Islet of Langerhans (tissue), 1 donor: ENCODE data around the gene IRF7.
A peak's percentile ranks its signal among the peaks of the same experiment; 100 is the strongest.
"Not testable (repeated sequence)": the region's sequence is repeated elsewhere in the genome, so short reads cannot be mapped to it uniquely, and the experiment has no call there.

Source experiments
- FAIRE-seq: peaks from one replicate; lab custom pipeline; 2011; peaks lifted over from hg19 to GRCh38; lab: Jason Lieb, UNC

IRF7 gene

DNA sequence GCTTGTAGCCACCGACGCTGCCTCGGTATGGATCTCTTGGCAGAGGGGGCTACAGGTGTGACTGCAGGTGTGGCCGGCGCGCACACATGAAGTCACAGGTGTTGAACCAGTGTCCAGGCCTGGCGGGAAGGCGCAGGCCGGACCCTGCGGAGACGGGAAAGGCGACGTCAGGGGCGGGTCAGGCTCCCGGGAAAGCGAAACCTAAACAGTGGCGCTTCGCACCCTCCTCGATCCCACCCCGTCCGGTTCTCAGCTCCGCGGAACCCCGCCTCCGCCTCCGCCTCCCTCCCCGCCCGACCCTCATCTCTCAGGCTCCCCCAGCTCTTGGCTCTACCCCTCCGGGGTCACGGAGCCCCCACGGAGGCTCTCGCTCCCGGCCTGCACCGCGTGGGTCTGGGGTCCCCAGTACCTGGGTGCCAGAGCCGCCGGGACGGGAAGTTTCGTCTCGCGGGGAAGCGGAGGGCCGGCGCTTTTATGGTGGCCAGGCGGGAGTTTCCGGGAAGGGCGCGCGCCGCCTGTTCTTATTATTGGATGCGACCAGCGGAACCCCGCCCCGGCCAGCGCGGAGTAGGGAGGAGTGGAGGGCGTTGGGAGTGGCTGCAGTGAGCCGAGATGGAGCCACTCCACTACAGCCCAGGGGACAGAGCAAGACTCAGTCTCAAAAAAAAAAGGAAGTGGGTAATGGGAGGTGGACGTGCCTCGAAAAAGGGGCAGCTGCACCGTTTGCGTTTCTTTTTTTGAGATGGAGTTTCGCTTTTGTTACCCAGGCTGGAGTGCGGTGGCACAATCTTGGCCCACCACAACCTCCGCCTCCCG, at the start of gene IRF7:
IRF7 (minus strand) TSS at position 447 of the 816 bp plus-strand sequence. CDS start 586 bp downstream, outside the sequence.
- no peak for FAIRE-seq

DNA sequence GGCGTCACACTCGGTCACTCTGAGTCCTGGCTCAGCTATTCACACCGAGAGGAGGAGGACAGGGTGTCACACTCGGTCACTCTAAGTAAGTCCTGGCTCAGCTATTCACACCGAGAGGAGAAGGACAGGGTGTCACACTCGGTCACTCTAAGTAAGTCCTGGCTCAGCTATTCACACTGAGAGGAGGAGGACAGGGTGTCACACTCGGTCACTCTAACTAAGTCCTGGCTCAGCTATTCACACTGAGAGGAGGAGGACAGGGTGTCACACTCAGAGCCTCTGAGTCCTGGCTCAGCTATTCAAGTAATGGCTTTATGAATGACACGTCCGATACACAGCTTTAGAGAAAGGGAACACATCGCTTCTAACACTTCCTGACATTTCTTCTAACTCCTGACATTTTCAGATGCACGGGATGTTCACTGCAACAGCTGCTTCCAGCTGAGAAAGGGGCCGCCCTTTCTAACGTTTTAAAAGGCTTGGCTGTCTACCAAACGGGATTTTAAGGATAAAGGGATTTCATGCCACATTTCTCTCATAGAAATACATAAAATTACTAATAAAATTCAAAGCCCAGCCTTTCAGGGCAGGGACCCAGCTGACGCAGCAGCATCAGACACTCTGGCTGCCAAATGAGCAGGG, 49.4 kb upstream of the IRF7 start:
- FAIRE-seq = peak; percentile 55

DNA sequence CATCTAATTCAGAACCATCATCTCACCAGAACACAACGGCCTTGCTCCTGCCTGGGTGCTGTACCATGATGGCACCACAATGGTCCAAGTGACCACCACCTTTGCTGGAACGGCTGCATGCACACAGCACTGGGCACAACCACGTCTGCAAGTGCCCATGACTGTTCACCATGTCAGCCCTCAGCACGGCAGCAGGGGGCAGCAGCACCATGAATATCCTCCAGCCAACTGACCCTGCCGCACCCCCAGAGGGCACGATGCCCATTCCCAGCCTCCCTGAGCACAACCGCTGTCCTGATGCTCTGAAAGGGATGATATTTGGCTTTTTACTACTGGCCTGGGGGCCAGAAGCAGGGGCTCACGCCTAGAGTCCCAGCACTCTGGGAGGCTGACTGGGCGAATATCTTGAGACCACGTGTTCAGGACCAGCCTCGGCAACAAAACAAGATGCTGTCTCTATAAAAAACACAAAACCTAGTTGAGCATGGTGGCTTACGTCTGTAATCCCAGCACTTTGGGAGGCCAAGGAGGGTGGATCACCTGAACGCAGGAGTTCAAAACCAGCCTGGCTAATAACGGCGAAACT, 47.0 kb upstream of the IRF7 start:
- FAIRE-seq = no peak

DNA sequence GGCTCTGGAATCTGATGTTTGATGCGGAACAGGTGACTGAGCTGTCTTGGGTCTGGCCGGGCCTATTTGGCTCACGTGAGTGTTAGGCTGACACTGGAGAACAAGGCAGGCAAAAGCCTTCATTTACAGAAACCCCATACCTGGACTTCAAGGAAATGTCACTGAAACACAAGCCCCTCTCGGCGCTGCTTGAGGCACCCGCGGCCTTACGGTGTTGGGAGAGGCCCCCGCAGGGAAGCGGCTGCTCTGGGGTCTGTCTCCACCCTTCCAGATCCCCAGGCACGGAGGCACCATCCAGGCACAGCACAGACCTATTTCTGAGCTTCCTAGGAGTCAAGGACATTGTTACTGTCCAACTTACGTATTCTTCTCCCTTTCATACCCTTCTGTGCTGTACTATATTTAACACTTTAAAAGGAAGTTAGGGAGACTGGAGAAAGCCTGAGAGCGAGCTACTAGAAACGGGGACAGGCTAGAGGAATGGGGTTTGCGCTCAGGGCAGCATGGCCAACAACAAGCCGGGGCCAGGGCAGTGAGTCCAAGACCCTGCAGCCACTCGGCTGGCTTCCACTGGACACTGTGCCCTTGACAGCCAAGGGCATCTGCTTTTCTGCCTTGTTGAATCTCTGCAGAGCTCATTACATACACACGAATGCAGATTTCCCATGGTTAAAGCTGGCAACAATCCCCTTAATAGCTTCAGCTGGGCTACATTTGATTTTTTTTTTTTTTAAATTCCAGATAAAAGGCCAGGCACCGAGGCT, 45.1 kb upstream of the IRF7 start:
- FAIRE-seq = no peak

DNA sequence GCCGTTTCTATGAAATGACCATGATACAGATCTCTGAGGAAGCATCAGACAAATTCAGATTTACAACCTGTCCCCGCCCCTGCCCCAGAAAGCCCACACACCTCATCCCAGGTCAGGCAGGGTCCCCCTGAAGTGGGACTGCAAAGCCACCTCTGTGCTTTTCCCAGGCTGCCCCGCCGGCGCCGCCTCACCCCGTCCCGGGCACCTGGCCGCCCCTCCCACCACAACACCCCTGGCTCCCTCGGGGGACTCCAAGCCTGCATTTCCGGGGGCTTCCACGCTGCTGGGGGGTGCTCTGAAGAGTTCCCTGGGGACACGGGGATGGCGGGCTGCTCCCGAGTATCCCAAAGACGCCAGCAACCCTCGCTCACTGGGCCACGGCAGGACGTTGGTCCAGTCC, 44.5 kb upstream of the IRF7 start:
- no peak for FAIRE-seq

DNA sequence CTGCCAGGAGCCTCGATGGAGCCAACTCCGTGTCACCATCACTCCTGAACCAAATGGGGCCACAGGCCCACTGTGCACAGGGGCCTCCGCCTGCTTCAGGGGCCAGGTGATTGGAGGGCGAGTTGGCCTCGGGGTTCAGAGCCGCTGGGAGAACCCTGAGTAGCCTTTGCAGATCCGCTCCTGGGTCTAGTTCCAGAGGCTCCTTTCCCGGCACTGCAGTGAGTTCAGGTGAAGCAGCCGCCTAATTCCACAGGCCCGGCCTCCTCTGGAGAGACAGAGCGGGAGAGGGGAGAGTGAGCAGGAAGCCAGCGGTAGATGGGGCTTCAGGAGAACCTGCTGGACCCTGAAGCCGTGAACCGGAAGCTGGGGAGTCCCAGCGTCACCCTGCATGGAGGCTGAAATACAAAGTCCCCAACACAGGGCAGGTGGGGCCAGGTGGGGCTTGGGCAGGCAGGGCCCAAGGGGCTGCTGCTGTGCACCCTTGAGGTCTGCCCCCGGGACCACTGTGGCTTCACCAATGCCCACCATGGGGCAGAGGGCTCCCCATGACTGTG, 43.9 kb upstream of the IRF7 start:
- no peak for FAIRE-seq

DNA sequence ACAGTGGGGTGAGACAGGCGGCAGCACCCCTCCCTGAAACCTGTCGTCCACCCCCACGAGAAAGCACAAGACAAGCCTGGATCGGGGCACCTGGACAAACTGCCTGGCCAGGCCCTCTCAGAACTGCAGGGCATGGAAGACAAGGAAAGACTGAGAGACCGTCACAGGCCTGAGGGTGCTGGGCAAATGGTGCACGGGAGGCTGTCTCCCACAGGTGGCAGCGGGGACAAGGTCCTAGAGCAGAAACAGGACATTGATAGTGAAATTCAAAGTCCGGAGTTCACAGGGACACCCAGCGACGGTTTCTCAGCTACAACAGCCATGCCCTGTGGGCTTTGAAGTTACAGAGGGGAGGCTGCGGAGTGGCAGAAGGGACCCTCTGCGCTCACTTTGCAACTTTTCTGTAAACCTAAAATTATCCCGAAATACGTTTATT, 42.0 kb upstream of the IRF7 start:
- no peak for FAIRE-seq

DNA sequence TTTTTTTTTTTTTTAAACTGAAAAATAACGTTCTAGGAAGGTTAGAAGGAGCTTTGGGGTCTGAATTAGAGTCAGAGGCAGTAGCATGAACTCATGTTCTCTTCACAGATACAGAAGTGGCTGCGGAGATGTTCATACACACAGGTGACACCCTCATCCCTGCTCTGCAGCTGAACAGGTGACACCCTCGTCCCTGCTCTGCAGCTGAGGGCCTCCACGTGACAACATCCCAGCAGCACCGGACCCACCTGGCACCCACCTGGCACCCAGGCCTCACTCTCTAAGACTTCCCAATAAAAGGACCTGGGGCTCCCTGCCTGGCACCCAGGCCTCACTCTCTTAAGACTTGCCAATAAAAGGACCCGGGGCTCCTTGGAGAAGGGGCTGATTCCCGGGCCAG, 41.1 kb upstream of the IRF7 start:
- no peak for FAIRE-seq

DNA sequence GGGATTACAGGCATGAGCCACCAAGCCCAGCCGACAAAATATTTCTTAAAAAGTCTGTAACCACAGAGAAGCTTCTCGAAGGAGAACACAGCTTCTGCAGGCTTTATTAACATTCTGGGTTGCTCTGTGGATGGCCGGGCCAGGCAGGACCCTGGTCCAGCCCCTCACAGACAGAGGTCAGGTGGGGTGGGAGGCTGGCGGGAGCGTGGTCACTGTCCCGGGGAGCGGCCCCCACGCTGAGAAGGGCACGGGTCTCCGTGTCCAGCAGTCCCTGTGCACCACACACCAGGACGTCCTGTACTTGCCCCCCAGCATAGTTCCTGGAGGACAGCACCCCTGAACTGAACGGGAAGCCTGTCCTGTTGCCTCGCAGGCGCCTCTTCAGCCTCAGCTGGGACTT, 40.7 kb upstream of the IRF7 start:
- FAIRE-seq = no peak

DNA sequence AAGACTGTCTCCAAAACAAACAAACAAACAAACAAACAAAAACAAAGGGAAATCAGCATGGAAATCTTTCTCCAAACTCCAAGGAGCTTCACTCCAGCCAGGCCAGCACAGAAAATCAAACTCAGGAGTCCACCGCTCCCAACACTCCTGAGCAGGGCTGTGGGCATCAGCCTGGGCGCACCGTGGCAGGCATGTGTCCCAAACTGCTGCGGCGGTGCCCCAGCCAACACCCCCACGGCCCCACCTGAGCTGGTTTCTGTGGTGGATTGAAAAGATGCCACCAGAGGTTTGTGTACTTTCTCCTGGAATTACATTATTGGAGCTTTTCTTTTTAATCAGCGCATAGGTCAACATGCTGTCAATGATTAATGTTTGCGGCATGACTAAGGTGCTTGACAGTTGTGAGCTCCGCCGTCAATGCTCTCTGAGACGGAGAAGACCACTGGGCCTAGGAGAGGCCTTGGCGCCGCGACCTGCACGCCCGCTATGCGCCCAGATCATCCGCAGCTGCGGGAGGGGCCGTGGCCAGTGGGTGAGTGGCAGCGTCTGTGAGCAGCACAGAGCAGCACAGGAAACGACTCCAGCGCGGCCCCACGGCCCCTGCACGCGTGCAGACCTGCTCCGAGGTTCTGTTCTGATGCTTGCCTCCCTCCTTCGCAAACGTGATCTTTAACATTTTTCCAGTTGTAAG, 39.4 kb upstream of the IRF7 start:
- no peak for FAIRE-seq

DNA sequence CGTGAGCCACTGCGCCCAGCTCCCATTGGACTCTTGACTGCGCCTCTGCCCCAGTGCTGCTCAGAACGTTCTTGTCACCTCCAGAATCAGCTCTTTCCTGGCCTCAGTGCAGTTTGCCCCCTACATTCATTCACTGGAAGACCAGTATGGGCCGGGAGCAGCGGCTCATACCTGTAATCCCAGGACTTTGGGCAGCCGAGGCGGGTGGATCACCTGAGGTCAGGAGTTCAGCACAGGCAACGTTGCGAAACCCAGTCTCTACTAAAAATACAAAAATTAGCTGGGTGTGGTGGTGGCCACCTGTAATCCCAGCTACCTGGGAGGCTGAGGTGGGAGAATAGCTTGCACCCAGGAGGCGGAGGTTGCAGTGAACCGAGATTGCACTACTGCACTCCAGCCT, 38.7 kb upstream of the IRF7 start:
- FAIRE-seq = not testable (repeated sequence)

DNA sequence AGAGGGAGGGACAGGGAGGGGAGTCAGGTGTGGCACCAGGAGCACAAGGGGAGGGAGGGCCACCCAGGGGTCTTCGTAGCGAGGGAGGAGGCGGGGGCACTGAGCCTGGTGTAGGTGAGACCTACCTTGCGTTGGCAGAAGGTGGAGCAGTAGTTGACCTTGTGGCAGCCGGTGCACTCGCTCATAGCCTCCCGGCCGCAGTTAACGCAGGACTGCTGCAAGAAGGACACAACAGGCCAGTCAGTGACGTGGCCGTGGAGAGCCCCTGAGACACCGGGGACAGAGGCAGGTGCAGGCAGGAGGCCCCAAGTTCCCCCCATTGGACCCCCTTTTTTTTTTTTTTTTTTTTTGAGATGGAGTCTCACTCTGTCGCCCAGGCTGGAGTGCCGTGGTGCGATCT, 38.1 kb upstream of the IRF7 start:
- FAIRE-seq = no peak

DNA sequence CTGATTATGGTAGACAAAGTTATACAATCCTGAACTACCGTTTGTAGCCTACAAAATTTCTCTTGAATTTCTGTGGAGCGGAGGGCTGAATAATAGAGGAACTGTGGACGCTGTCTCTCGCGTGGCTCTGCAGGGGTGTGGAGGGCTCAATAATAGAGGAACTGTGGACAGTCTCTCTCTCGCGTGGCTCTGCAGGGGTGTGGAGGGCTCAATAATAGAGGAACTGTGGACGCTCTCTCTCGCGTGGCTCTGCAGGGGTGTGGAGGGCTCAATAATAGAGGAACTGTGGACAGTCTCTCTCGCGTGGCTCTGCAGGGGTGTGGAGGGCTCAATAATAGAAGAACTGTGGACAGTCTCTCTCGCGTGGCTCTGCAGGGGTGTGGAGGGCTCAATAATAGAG, 37.4 kb upstream of the IRF7 start:
- not testable (repeated sequence) for FAIRE-seq

DNA sequence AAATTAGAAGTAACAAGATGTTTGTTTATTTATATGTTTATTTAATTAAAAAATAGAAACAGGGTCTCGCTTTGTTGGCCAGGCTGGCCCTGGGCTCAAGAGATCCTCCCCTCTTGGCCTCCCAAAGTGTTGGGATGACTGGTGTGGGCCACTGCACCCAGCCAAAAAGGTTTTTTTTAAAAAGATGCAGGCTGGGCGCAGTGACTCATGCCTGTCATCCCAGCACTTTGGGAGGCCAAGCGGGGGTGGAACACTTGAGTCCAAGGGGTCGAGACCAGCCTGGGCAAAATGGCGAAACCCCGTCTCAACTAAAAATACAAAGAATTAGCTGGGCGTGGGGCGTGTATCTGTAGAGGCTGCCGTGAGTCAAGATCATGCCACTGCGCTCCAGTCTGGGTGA, 34.7 kb upstream of the IRF7 start:
- no peak for FAIRE-seq

DNA sequence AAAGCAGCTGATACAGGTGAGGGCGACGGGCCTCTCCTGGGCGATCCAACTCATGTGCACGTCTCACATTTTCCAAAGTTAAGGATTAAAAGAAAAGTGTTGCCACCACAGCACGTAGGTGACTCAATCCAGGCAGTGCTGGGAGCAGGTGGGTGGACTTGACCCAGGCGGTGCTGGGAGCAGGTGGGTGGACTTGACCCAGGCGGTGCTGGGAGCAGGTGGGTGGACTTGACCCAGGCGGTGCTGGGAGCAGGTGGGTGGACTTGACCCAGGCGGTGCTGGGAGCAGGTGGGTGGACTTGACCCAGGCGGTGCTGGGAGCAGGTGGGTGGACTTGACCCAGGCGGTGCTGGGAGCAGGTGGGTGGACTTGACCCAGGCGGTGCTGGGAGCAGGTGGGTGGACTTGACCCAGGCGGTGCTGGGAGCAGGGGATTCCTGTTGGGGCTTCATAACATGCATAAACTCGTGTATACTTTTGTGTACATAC, 32.0 kb upstream of the IRF7 start:
- not testable (repeated sequence) for FAIRE-seq

DNA sequence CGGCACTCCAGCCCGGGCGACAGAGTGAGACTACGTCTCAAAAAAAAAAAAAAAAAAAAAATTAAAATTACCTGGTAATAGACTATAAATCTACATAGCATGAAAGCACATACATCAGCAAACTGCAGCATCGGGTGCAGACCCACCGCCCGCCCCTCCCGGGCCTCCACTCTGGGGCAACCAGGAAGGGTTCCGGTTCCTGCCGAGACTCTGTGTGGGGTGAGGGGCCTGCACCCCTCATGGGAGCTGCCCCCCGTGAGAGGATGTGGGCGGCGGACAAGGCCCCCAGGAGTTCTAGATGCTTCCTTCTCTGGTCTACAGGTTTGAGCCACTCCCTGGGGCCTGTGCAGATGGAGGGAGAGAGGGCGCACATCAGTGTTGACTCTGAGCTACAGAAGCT, 30.5 kb upstream of the IRF7 start:
- no peak for FAIRE-seq

DNA sequence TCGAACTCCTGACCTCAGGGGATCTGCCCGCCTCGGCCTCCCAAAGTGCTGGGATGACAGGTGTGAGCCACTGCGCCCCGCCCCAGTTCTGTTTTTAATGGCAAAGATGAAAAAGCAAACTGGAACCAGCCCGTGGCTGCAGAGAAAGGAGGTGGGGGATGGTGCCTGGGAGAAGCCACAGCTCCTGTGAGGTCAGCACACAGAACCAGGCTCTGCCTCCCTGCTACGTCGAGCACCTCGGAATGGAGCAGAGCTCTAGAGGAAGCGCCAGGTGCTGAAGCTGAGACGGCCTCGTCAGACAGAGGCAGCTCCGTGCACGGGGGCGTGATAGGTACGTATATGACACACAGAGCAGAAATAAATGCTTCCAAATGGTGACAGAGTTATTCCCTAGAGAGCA, 29.8 kb upstream of the IRF7 start:
- no peak for FAIRE-seq

DNA sequence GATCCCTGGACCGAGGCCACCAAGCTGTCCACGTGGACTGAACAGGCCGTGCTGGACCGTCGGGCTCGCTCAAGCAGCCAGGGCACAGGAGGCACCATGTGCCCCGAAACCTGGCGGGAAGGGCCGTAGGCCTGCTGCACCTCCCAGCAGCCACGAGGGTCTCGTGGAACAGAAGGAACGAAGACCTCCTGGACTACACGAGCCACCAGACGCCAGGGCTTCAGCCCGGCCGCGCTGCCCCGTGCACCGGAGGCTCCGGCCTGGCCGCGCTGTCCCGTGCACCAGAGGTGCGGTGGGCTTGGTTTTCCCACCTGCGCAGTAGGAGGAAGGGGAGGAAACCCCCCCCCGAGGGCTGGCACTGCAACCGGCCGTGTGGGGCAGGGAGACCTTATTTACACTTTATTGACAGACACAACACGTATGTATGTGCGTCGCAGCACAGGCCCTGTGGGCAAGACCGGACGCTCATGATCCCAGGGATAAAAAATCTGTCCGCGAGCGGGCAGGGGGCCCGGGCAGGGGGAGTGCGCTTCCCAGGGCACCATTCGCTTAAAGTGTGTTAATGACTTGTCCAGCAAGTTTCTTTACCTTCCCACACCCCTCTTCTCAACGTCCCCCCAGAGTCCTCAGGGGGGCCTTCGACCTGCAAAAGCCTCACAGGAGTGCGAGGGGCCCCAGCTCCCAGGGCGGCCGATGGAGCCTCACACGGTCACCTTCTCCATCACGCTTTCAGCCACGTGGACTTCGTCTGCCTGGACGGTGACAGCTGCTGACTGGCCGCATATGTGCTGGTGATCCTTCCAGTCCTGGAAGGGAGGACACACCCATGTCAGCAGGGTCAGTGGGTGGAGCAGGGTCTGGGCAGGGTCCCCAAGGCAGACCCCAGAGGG, 28.3 kb upstream of the IRF7 start:
- no peak for FAIRE-seq

DNA sequence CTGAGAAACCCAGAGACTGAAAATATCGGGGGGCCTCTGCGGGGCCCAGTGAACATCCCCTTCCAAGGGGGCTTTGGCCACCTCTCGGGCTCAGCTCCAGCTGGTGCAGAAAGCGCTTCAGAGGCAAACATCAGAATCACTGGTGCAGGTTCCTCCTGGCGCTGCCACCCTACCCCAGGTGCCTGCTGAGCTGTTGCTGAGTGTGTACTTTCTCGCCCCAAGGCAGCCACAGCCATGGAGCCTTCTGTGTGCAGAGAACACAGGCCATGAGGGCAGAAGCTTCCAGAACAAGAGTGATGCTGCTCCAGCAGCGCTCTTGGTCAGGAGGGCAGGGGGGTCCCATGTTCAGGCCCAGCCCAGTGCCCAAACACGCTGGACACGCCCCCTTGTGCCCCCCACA, 27.6 kb upstream of the IRF7 start:
- FAIRE-seq = no peak

DNA sequence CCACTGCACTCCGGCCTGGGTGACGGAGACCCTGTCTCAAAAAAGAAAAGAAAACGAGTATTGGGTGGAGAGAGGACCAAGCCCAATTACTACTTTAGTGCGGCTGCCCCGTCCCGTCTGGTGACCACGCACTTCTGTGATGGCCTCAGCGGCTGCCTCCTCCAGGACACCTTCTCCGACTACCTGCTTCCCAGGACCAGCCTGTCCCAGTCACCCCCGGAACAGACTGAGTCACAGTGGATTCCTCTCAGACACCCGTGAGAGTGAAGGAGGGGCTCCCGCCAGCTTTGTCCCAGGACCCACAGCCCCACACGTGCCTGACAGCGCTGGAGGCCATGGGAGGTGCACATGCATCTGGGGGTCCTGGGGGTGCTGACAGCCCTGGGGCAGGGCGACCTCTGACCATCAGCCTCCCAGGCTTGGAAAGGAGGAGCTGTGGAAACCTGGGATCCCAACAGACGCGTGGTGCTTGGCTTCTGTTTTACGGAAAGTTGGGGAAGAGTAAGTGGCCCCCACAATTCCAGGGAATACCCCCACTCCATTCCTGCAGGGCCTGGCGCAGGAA, 26.1 kb upstream of the IRF7 start:
- FAIRE-seq = no peak
